GM18498 (cell line): ENCODE data around the gene ARHGAP30.
"Not testable (repeated sequence)": the region's sequence is repeated elsewhere in the genome, so short reads cannot be mapped to it uniquely, and the experiment has no call there.

Experiments
- ATAC-seq: cut with Tn5 transposase; IDR thresholded peaks from one replicate; pipeline ENCODE4 v1.9.1; 2021; ENCODE audit warnings: mild to moderate bottlenecking, moderate library complexity; ENCODE audit not compliant: unreplicated experiment

ARHGAP30 gene

GRCh38 chr1:161018631-161018930 is 51.1 kb downstream of the ARHGAP30 start:
- ATAC-seq = no peak

- no peak for ATAC-seq
Measured at GRCh38 chr1:161017756-161018630, 51.7 kb downstream of the ARHGAP30 start.

GRCh38 chr1:161017181-161017580 is 52.5 kb downstream of the ARHGAP30 start:
- ATAC-seq = not testable (repeated sequence)

DNA sequence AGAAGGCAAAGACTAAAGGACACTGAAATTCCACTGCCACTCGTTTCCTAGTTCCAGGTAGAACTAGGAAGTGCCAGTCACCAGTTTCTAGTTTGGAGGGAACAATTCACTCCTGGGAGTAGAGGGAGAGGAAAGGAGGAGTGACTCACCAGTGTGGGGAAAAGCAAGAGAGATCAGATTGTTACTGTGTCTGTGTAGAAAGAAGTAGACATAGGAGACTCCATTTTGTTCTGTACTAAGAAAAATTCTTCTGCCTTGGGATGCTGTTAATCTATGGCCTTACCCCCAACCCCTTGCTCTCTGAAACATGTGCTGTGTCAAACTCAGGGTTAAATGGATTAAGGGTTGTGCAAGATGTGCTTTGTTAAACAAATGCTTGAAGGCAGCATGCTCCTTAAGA is 53.0 kb downstream of the ARHGAP30 start:
- not testable (repeated sequence) for ATAC-seq

GRCh38 chr1:161013488-161014230 is 56.0 kb downstream of the ARHGAP30 start:
- ATAC-seq = peak; percentile 91

DNA sequence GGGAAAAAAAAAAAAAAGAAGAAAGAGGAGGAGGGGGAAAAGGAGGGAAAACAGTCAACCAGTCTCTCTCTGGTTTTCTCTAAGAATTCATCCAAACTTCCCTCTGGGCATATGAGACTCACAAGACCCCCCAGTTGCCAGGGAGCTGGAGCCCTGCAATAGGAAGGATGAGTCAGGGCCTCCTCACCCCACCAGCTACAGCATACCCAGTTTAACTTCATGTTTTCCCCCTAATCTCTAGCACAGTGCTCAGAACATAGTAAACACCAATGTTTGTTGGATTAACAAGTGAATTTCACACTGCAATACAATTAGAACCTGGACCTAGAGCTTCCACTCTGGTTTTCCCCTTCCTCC is 56.6 kb downstream of the ARHGAP30 start:
- no peak for ATAC-seq

DNA sequence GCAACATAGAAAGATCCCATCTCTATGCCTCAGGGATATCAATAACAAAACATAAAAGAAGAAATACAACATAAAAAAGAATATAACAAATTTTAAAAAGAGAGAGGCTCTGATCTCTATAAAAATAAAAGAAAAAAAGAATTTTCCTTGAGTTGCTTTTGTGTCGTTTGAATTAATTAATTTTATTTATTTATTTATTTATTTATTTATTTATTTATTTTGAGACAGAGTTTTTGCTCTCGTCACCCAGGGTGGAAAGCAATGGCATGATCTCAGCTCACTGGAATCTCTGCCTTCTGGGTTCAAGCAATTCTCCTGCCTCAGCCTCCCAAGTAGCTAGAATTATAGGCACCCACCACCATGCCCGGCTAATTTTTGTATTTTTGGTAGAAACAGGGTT is 57.3 kb downstream of the ARHGAP30 start:
- ATAC-seq = no peak

GRCh38 chr1:161009602-161010211 is 60.0 kb downstream of the ARHGAP30 start:
- ATAC-seq = no peak

- no peak for ATAC-seq
Measured at GRCh38 chr1:161008869-161009510, 60.7 kb downstream of the ARHGAP30 start.

DNA sequence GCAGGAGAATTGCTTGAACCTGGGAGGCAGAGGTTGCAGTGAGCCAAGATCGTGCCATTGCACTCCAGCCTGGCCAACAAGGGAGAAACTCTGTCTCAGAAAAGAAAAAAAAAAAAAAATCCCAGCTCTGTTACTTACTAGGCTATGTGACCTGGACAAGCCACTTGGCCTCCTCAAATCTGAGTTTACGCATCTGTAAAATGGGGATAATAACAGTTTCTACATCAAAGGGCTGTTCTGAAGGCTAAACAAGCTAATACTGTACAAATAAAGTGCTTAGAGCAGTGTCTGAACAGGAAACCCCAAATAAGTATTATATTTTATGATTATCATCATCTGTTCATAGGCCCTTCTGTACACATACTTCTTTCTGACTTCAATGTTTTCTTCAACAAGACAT is 62.3 kb downstream of the ARHGAP30 start:
- no peak for ATAC-seq

DNA sequence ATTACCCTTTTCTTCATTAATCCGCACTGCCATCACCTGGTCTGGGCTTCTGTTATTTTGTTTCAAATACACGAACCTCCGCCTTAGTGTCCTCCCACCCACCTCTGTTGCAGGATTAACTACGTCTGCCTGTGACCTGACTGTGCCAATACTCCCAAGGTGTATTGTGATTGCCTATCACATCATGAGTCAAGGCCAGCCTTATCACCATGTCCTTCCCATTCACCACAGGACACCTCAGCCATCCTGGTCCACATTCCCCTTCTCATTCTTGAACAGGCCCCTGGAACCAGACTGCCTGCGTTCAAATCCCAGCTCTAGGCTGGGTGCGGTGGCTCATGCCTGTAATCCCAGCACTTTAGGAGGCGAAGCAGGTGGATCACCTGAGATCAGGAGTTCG is 63.1 kb downstream of the ARHGAP30 start:
- no peak for ATAC-seq

DNA sequence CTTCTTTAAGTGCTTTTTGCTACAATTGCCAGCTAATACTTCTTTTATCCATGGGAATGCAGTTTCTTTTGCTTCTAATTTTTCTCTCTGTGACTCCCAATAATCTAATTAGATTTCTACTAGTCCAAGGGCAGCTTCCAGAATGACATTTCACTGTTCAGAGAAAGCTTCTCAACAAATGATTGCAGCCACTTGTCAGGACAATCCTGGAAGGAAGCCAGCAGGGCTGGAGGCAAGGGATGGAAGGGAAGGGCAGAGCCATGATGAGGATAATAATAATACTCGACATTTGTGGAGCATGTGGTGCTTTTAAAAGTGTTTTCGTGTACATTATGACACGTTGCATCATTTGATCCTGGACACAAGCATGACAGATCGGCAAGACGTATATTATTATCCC is 68.2 kb downstream of the ARHGAP30 start:
- no peak for ATAC-seq

GRCh38 chr1:161000736-161001480 is 68.8 kb downstream of the ARHGAP30 start:
- no peak for ATAC-seq

- no peak for ATAC-seq
Measured at GRCh38 chr1:160999376-160999775, 70.3 kb downstream of the ARHGAP30 start.

DNA sequence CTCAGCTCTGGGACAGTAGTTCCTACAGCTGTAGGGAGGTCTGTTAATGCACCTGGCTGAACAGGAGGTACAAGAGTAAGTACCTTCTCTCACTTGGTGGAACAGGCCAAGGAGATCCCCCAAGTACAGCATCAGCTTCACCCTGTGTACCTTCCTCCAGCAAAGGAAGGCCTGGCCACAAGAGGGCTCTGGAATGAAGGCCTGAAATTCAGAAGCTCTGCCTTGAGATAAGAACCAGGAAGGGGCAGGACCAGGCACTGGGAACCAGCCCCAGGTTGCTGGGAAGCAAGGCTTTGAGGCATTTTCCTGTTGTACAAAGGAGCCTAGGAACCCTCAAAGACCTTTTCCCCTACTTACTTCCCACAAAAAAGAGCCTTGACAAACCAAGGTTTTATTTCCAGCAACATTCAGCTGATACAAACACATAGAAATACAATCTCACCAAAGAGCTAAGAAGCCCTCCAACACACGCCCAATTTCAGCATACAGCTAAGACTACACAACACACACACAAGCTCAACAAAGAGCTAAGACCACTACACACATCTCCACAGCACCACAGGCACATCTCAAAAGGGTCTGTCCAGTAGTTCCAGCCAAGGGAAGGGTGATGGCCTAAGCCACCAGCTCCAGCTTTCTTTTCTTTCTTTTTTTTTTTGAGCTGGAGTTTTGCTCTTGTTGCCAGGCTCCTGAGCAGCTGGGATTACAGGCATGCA is 72.2 kb downstream of the ARHGAP30 start:
- ATAC-seq = peak; percentile 54
